Tibial nerve (tissue), 4 donors: ENCODE results near the gene PPM1H. TPM values are rescaled to one million over a fixed set of nuclear protein-coding genes. Genes with fewer than 3 reads are reported as not detected.
"Not testable (repeated sequence)": the region's sequence is repeated elsewhere in the genome, so short reads cannot be mapped to it uniquely, and the experiment has no call there.

ENCODE experiments used
- DNase-seq, 2 donors: peaks; one replicate each; pipeline ENCODE4 v3.0.0-alpha.2; 2019; ENCODE audit warnings: low spot score in 2 of 2
- H3K27ac ChIP-seq, 4 donors: fragments of 200-600 bp; sonication (generic) in 3 of 4; one replicate each; pipeline ENCODE4 v1.5.1; 2017 to 2019; ENCODE audit warnings: mild to moderate bottlenecking in 1 of 4
- H3K27me3 ChIP-seq, 2 donors: fragments of 200-600 bp; sonication (generic) in 1 of 2; one replicate each; pipeline versions ENCODE4 v1.5.1 to v1.6.0; 2017 to 2019
- H3K36me3 ChIP-seq, 3 donors: fragments of 200-600 bp; sonication (generic); one replicate each; pipeline ENCODE4 v1.5.1; 2018 to 2019
- H3K4me1 ChIP-seq, 4 donors: fragments of 200-600 bp; sonication (generic) in 3 of 4; one replicate each; pipeline ENCODE4 v1.5.1; 2017 to 2019
- H3K4me3 ChIP-seq, 4 donors: fragments of 200-600 bp; sonication (generic) in 3 of 4; one replicate each; pipeline ENCODE4 v1.5.1; 2017 to 2019; ENCODE audit warnings: mild to moderate bottlenecking in 1 of 4, moderate library complexity in 1 of 4
- H3K9me3 ChIP-seq, 4 donors: fragments of 200-600 bp; sonication (generic) in 3 of 4; one replicate each; pipeline ENCODE4 v1.5.1; 2017 to 2019
- EP300 ChIP-seq, 2 donors: sonication (generic); formaldehyde crosslinking; IDR thresholded peaks; one replicate each; pipeline ENCODE4 v1.6.1; 2017; ENCODE audit warnings: antibody characterized with exemption in 2 of 2, mild to moderate bottlenecking in 1 of 2
- POLR2A ChIP-seq, 2 donors: fragments of 450-650 bp; IDR thresholded peaks; one replicate each; pipeline ENCODE4 v1.6.1; 2017; ENCODE audit warnings: antibody characterized with exemption in 2 of 2, mild to moderate bottlenecking in 2 of 2, moderate library complexity in 2 of 2
- WGBS, 2 donors: methylation state at CpG; one replicate each; pipeline ENCODE4 v1.1.5; 2018; 5-methylcytosine and 5-hydroxymethylcytosine counted together
- total RNA-seq, 4 donors: library from RNA; depleted of rRNA; stranded (reverse); fragments of >200 nt; gene quantifications; one replicate each; pipeline ENCODE4 v1.1.0, GENCODE V29; 2016
- TF ChIP-seq, protein P1 (sequence below), 5 experiments: fragments of 200-600 bp in 3 of 5; fragments of 450-650 bp in 2 of 5; sonication (generic) in 3 of 5; IDR thresholded peaks; one replicate each; pipeline ENCODE4 v1.5.1; 2016 to 2019; ENCODE audit warnings: antibody characterized with exemption in 5 of 5, mild to moderate bottlenecking in 3 of 5, moderate library complexity in 2 of 5

Gene PPM1H
- total RNA-seq, 4 donors from 2014 or later = 0.78 to 2.6 (median 1.3) TPM

DNA sequence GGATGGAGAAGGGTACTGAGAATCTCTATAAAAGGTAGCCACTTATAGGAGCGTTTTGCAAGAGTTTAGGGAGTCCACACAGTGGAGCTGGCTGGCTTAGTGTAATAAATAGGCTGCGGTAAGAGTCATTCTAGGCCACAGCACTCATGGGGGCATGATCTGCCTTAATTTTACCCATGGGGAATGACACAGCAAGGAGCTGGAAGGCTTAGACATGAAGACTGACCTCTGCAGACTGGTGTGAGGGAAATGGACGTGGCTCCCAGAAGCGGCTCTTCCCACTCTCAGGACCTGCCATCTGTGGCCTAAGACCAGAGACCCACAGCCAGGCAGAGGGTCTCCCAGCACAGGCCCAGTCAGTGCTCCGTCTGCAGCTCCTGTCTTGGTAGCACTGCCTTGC, 173.3 kb downstream of the PPM1H start:
- no peak for DNase-seq
- no peak overlapping the region for H3K27ac ChIP-seq
- TF ChIP-seq POLR2A (IDR thresholded peaks at IDR 0.05) (no peak), EP300 (IDR thresholded peaks at IDR 0.05) (peak in 1 of 2 donors; percentile 33)
- TF ChIP-seq, protein P1, sequence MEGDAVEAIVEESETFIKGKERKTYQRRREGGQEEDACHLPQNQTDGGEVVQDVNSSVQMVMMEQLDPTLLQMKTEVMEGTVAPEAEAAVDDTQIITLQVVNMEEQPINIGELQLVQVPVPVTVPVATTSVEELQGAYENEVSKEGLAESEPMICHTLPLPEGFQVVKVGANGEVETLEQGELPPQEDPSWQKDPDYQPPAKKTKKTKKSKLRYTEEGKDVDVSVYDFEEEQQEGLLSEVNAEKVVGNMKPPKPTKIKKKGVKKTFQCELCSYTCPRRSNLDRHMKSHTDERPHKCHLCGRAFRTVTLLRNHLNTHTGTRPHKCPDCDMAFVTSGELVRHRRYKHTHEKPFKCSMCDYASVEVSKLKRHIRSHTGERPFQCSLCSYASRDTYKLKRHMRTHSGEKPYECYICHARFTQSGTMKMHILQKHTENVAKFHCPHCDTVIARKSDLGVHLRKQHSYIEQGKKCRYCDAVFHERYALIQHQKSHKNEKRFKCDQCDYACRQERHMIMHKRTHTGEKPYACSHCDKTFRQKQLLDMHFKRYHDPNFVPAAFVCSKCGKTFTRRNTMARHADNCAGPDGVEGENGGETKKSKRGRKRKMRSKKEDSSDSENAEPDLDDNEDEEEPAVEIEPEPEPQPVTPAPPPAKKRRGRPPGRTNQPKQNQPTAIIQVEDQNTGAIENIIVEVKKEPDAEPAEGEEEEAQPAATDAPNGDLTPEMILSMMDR (IDR thresholded peaks at IDR 0.05) = no peak
- no peaks in the 10 kb centered on the region for H3K27me3 ChIP-seq
- no peaks in the 10 kb centered on the region for H3K9me3 ChIP-seq
- H3K4me1 ChIP-seq = peaks cover 0 to 24% (median 0%) of the 10 kb centered on the region in 4 donors
- WGBS, 2 donors = 70 to 76% methylated on average over 5 of the region's 5 CpGs
- H3K36me3 ChIP-seq = no peaks in the 10 kb centered on the region
- H3K4me3 ChIP-seq = no peak overlapping the region

DNA sequence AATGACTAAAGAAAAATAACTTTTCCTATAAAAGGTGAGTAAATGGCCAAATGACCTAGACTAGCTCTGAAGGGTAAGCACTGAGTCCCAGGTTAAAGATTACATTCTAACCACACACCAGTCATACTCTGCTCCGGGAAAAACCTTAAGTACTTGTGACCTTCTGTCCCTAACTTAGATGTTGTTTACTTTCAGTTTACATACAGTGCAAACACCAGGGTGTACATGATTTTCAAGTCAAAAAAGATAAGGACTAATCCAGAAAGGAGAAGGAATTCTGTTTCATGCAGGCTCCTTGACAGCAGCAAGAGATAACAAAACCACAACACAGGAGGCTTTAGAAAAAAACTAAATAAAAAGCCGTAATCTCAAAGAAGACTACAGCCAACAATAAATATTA, 174.2 kb downstream of the PPM1H start:
- 53 to 68% methylated on average over 2 of the region's 2 CpGs for WGBS, 2 donors
- H3K4me1 ChIP-seq = peaks cover 0 to 24% (median 0%) of the 10 kb centered on the region in 4 donors
- H3K27ac ChIP-seq = no peak overlapping the region
- no peaks in the 10 kb centered on the region for H3K36me3 ChIP-seq
- DNase-seq = no peak
- H3K27me3 ChIP-seq = no peaks in the 10 kb centered on the region
- H3K9me3 ChIP-seq = no peaks in the 10 kb centered on the region
- H3K4me3 ChIP-seq = no peak overlapping the region
- TF ChIP-seq, protein P1 (IDR thresholded peaks at IDR 0.05) = no peak
- TF ChIP-seq EP300 (IDR thresholded peaks at IDR 0.05) (no peak), POLR2A (IDR thresholded peaks at IDR 0.05) (no peak)

DNA sequence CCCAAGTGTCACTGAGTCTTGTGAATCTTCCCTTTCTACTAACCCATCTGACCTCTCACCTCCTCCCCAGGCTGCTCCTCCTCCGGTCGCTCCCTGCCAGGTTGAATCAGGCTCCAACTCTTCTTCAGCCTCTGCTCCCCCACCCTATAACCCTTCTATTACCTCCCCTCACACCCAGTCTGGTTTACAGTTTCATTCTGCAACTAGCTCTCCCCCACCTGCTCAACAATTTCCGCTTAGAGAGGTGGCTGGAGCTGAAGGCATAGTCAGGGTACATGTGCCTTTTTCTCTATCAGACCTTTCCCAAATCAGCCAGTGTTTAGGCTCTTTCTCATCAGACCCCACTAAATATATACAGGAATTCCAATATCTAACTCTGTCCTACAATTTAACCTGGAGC, 174.6 kb downstream of the PPM1H start:
- not testable (repeated sequence) for H3K36me3 ChIP-seq
- peaks cover 0 to 24% (median 0%) of the 10 kb centered on the region in 4 donors for H3K4me1 ChIP-seq

DNA sequence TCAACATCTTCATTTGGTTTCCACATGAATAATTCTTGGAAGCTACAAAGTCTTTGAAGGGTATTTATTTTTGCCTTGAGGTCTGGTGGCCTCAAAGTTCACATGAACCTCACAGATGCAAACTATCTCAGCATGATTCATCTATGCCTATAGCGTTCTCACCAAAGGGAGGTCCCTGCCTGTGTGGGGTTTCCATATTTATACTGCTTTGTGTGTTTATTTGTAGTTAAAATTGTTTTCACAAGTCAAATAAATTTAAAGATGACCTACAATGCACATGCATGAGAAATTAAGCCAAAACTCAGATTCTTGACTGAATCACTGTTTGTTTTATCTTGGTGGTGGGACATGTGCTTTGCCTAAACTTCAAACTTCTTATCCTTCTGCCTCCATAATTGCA, 176.7 kb downstream of the PPM1H start:
- TF ChIP-seq, protein P1 (IDR thresholded peaks at IDR 0.05) = no peak
- no peak for TF ChIP-seq EP300 (IDR thresholded peaks at IDR 0.05)
- TF ChIP-seq POLR2A (IDR thresholded peaks at IDR 0.05) = no peak
- no peak overlapping the region for H3K27ac ChIP-seq

More for the DNA sequence above, 174.6 kb downstream of the PPM1H start:
- not testable (repeated sequence) for H3K27ac ChIP-seq, H3K4me3 ChIP-seq, DNase-seq, H3K27me3 ChIP-seq, H3K9me3 ChIP-seq
- 74 to 79% methylated on average over 3 of the region's 3 CpGs for WGBS, 2 donors

DNA sequence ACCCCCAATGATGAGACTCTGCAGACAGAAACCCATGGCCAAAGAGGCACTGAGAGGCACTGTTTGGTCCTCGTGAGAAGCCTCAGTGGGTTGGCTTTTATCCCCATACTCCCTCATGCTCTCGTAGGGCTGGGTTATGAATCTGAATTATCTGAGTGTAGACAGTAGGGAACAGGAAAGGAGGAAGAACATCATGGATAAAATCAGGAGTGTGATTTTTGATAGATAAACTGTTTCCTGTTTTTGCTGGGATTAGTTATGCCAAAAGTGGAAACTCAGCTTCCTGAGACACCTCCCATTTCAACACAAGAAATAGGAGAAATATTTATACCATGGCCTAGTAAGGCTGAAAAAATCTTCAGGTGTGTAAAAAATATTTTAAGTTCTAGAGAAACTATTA, 177.9 kb downstream of the PPM1H start:
- Histone ChIP-seq H3K27ac (no peak overlapping the region), H3K9me3 (no peaks in the 10 kb centered on the region), H3K36me3 (no peaks in the 10 kb centered on the region), H3K4me1 (peaks cover 0 to 14% (median 0%) of the 10 kb centered on the region in 4 donors), H3K27me3 (no peaks in the 10 kb centered on the region), H3K4me3 (no peak overlapping the region)
- DNase-seq = no peak
- TF ChIP-seq, protein P1 (IDR thresholded peaks at IDR 0.05) = no peak
- TF ChIP-seq EP300 (IDR thresholded peaks at IDR 0.05) (no peak), POLR2A (IDR thresholded peaks at IDR 0.05) (no peak)
- 85 to 94% methylated on average over 2 of the region's 2 CpGs for WGBS, 2 donors

More for the DNA sequence above, 176.7 kb downstream of the PPM1H start:
- no peaks in the 10 kb centered on the region for H3K9me3 ChIP-seq
- H3K4me3 ChIP-seq = no peak overlapping the region
- DNase-seq = no peak
- peaks cover 0 to 23% (median 0%) of the 10 kb centered on the region in 4 donors for H3K4me1 ChIP-seq
- no peaks in the 10 kb centered on the region for H3K27me3 ChIP-seq
- 82 to 83% methylated on average over 1 of the region's 1 CpG for WGBS, 2 donors
- H3K36me3 ChIP-seq = no peaks in the 10 kb centered on the region

DNA sequence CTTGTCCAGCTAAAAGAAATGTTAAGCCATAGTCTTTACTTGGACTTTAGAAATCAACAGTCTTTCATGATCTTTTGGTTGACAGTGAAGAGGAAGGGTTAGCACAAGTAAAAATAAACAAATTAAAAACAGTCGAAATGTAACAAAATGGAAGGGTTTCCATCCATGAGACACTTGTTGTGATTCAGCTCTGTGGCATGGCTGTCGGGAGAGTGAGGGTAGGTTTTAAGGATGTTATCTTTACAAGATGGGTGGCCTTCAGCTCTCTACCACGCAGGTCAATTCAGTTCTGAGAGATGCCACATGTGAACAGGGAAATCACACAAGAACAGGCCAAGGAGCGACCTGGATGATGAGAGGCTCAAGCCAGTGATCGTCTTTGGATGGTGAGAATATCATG, 180.2 kb downstream of the PPM1H start:
- no peak overlapping the region for H3K27ac ChIP-seq
- 97% methylated on average over 5 of the region's 5 CpGs for WGBS, 2 donors
- no peaks in the 10 kb centered on the region for H3K36me3 ChIP-seq
- TF ChIP-seq EP300 (IDR thresholded peaks at IDR 0.05) = no peak
- no peak for TF ChIP-seq POLR2A (IDR thresholded peaks at IDR 0.05)
- TF ChIP-seq, protein P1 (IDR thresholded peaks at IDR 0.05) = no peak
- H3K4me1 ChIP-seq = no peaks in the 10 kb centered on the region
- no peak for DNase-seq
- H3K4me3 ChIP-seq = no peak overlapping the region
- H3K27me3 ChIP-seq = no peaks in the 10 kb centered on the region
- H3K9me3 ChIP-seq = no peaks in the 10 kb centered on the region
